ENCODE data around the gene DROSHA. TPM values are rescaled to one million over a fixed set of nuclear protein-coding genes. Genes with fewer than 3 reads are reported as not detected.

Gene DROSHA
- total and polyA plus RNA-seq, 5 donors = 26.2 to 46.0 (median 30.5) TPM

GRCh38 chr5:31485376-31486207, 46.3 kb downstream of the DROSHA start:
- Histone ChIP-seq H3K4me3 (ENCODE audit: low read length) (no peak overlapping the region), H3K27me3 (ENCODE audit: control insufficient read depth, insufficient read depth) (no peaks in the 10 kb centered on the region), H3K4me1 (ENCODE audit: control insufficient read depth, insufficient read depth, low read length) (no peaks in the 10 kb centered on the region), H3K27ac (ENCODE audit: low read length) (no peak overlapping the region), H3K9me3 (ENCODE audit: control insufficient read depth, low read length) (peaks cover 1% of the 10 kb centered on the region)
- 88% methylated on average over 7 of the region's 7 CpGs for WGBS
- intact Hi-C loops (cut with DNase I) = no loop called here
- DNase-seq (no peak), ATAC-seq (no peak)

GRCh38 chr5:31481531-31482165, 50.2 kb downstream of the DROSHA start:
- no peak overlapping the region for H3K4me3 ChIP-seq (ENCODE audit: low read length)
- whole genome bisulfite sequencing = 82% methylated on average over 3 of the region's 3 CpGs
- H3K27ac ChIP-seq (ENCODE audit: low read length) = no peak overlapping the region
- no peak for DNase-seq
- H3K9me3 ChIP-seq (ENCODE audit: control insufficient read depth, low read length) = peaks cover 4% of the 10 kb centered on the region
- no peaks in the 10 kb centered on the region for H3K4me1 ChIP-seq (ENCODE audit: control insufficient read depth, insufficient read depth, low read length)
- ATAC-seq = no peak
- H3K27me3 ChIP-seq (ENCODE audit: control insufficient read depth, insufficient read depth) = no peaks in the 10 kb centered on the region
- intact Hi-C loops (cut with DNase I) = no loop called here

- intact Hi-C loops (cut with DNase I) = no loop called here
- 93% methylated on average over 2 of the region's 2 CpGs for WGBS
- no peaks in the 10 kb centered on the region for H3K4me1 ChIP-seq (ENCODE audit: control insufficient read depth, insufficient read depth, low read length)
- DNase-seq (no peak), ATAC-seq (no peak)
- no peaks in the 10 kb centered on the region for H3K27me3 ChIP-seq (ENCODE audit: control insufficient read depth, insufficient read depth)
- no peak overlapping the region for H3K27ac ChIP-seq (ENCODE audit: low read length)
- no peak overlapping the region for H3K4me3 ChIP-seq (ENCODE audit: low read length)
- peaks cover 4% of the 10 kb centered on the region for H3K9me3 ChIP-seq (ENCODE audit: control insufficient read depth, low read length)
Measured at GRCh38 chr5:31479706-31480105, 52.2 kb downstream of the DROSHA start.

- no peak for ATAC-seq
- Histone ChIP-seq H3K27me3 (ENCODE audit: control insufficient read depth, insufficient read depth) (no peaks in the 10 kb centered on the region), H3K4me3 (ENCODE audit: low read length) (no peak overlapping the region), H3K27ac (ENCODE audit: low read length) (no peak overlapping the region), H3K9me3 (ENCODE audit: control insufficient read depth, low read length) (peaks cover 4% of the 10 kb centered on the region), H3K4me1 (ENCODE audit: control insufficient read depth, insufficient read depth, low read length) (no peaks in the 10 kb centered on the region)
- intact Hi-C loops (cut with DNase I) = no loop called here
- no peak for DNase-seq
Measured at GRCh38 chr5:31478901-31479300, 53.0 kb downstream of the DROSHA start.

- no peaks in the 10 kb centered on the region for H3K27me3 ChIP-seq (ENCODE audit: control insufficient read depth, insufficient read depth)
- intact Hi-C loops (cut with DNase I) = no loop called here
- H3K4me1 ChIP-seq (ENCODE audit: control insufficient read depth, insufficient read depth, low read length) = no peaks in the 10 kb centered on the region
- DNase-seq = no peak
- no peak overlapping the region for H3K4me3 ChIP-seq (ENCODE audit: low read length)
- H3K9me3 ChIP-seq (ENCODE audit: control insufficient read depth, low read length) = peaks cover 4% of the 10 kb centered on the region
- 97% methylated on average over 5 of the region's 5 CpGs for WGBS
- ATAC-seq = no peak
- no peak overlapping the region for H3K27ac ChIP-seq (ENCODE audit: low read length)
Measured at GRCh38 chr5:31477971-31478370, 53.9 kb downstream of the DROSHA start.

GRCh38 chr5:31477516-31477915, 54.4 kb downstream of the DROSHA start:
- ATAC-seq (no peak), DNase-seq (no peak)
- Histone ChIP-seq H3K4me3 (ENCODE audit: low read length) (no peak overlapping the region), H3K4me1 (ENCODE audit: control insufficient read depth, insufficient read depth, low read length) (no peaks in the 10 kb centered on the region), H3K9me3 (ENCODE audit: control insufficient read depth, low read length) (peaks cover 4% of the 10 kb centered on the region), H3K27ac (ENCODE audit: low read length) (no peak overlapping the region), H3K27me3 (ENCODE audit: control insufficient read depth, insufficient read depth) (no peaks in the 10 kb centered on the region)
- intact Hi-C loops (cut with DNase I) = no loop called here
- WGBS = 97% methylated on average over 2 of the region's 2 CpGs

- DNase-seq = peak in 1 of 3 donors; percentile 56
- H3K27me3 ChIP-seq (ENCODE audit: control insufficient read depth, insufficient read depth) = no peaks in the 10 kb centered on the region
- intact Hi-C loops (cut with DNase I) = no loop called here
- H3K4me1 ChIP-seq (ENCODE audit: control insufficient read depth, insufficient read depth, low read length) = no peaks in the 10 kb centered on the region
- H3K4me3 ChIP-seq (ENCODE audit: low read length) = no peak overlapping the region
- 50% methylated on average over 4 of the region's 4 CpGs for WGBS
- no peak for ATAC-seq
- peaks cover 4% of the 10 kb centered on the region for H3K9me3 ChIP-seq (ENCODE audit: control insufficient read depth, low read length)
- no peak overlapping the region for H3K27ac ChIP-seq (ENCODE audit: low read length)
Measured at GRCh38 chr5:31476738-31477141, 55.2 kb downstream of the DROSHA start.

GRCh38 chr5:31471916-31472315, 60.0 kb downstream of the DROSHA start:
- H3K4me1 ChIP-seq (ENCODE audit: control insufficient read depth, insufficient read depth, low read length) = no peaks in the 10 kb centered on the region
- H3K9me3 ChIP-seq (ENCODE audit: control insufficient read depth, low read length) = peaks cover 3% of the 10 kb centered on the region
- no peak for DNase-seq
- no peak for ATAC-seq
- H3K27me3 ChIP-seq (ENCODE audit: control insufficient read depth, insufficient read depth) = no peaks in the 10 kb centered on the region
- WGBS = 88% methylated on average over 1 of the region's 1 CpG
- H3K4me3 ChIP-seq (ENCODE audit: low read length) = no peak overlapping the region
- intact Hi-C loops (cut with DNase I) = no loop called here
- no peak overlapping the region for H3K27ac ChIP-seq (ENCODE audit: low read length)

- Histone ChIP-seq H3K27me3 (ENCODE audit: control insufficient read depth, insufficient read depth) (no peaks in the 10 kb centered on the region), H3K27ac (ENCODE audit: low read length) (no peak overlapping the region), H3K9me3 (ENCODE audit: control insufficient read depth, low read length) (no peaks in the 10 kb centered on the region), H3K4me3 (ENCODE audit: low read length) (no peak overlapping the region), H3K4me1 (ENCODE audit: control insufficient read depth, insufficient read depth, low read length) (no peaks in the 10 kb centered on the region)
- DNase-seq (no peak), ATAC-seq (no peak)
- intact Hi-C loops (cut with DNase I) = no loop called here
- 84% methylated on average over 2 of the region's 2 CpGs for WGBS
Measured at GRCh38 chr5:31471040-31471439, 60.9 kb downstream of the DROSHA start.

GRCh38 chr5:31470608-31471007, 61.3 kb downstream of the DROSHA start:
- DNase-seq (peak; percentile 76 to 89 (median 79)), ATAC-seq (peak; percentile 78 to 94)
- intact Hi-C loops (cut with DNase I) = no loop called here
- H3K27ac ChIP-seq (ENCODE audit: low read length) = no peak overlapping the region
- H3K27me3 ChIP-seq (ENCODE audit: control insufficient read depth, insufficient read depth) = no peaks in the 10 kb centered on the region
- 37% methylated on average over 5 of the region's 5 CpGs for WGBS
- no peaks in the 10 kb centered on the region for H3K4me1 ChIP-seq (ENCODE audit: control insufficient read depth, insufficient read depth, low read length)
- H3K4me3 ChIP-seq (ENCODE audit: low read length) = no peak overlapping the region
- H3K9me3 ChIP-seq (ENCODE audit: control insufficient read depth, low read length) = no peaks in the 10 kb centered on the region

GRCh38 chr5:31469886-31470285, 62.0 kb downstream of the DROSHA start:
- 91% methylated on average over 1 of the region's 1 CpG for WGBS
- Histone ChIP-seq H3K27me3 (ENCODE audit: control insufficient read depth, insufficient read depth) (no peaks in the 10 kb centered on the region), H3K4me1 (ENCODE audit: control insufficient read depth, insufficient read depth, low read length) (no peaks in the 10 kb centered on the region)

More at GRCh38 chr5:31469886-31470285, 62.0 kb downstream of the DROSHA start:
- Histone ChIP-seq H3K27ac (ENCODE audit: low read length) (no peak overlapping the region), H3K9me3 (ENCODE audit: control insufficient read depth, low read length) (no peaks in the 10 kb centered on the region), H3K4me3 (ENCODE audit: low read length) (no peak overlapping the region)
- no peak for DNase-seq
- no peak for ATAC-seq
- intact Hi-C loops (cut with DNase I) = no loop called here

All from right cardiac atrium (tissue), 5 donors.